DLD1 (cell line): ENCODE measurements around the gene KIF6.
"Not testable (repeated sequence)": the region's sequence is repeated elsewhere in the genome, so short reads cannot be mapped to it uniquely, and the experiment has no call there.

Source experiments
- in situ Hi-C: cut with HindIII; loops from 2 replicates; pipeline ENCODE4 v1.10.0; 2017; ENCODE audit warnings: low sequenced_read_pairs

Gene KIF6

GRCh38 chr6:39302669-39303424, 422.4 kb downstream of the KIF6 start:
- in situ Hi-C loops: no loop called here

GRCh38 chr6:39302011-39302410, 423.2 kb downstream of the KIF6 start:
- in situ Hi-C loops: no loop called here

- in situ Hi-C loops: no loop called here
These were observed 423.6 kb downstream of the KIF6 start for GRCh38 chr6:39301606-39302005.

- in situ Hi-C loops: no loop called here
These were observed 424.5 kb downstream of the KIF6 start for GRCh38 chr6:39300739-39301138.

DNA sequence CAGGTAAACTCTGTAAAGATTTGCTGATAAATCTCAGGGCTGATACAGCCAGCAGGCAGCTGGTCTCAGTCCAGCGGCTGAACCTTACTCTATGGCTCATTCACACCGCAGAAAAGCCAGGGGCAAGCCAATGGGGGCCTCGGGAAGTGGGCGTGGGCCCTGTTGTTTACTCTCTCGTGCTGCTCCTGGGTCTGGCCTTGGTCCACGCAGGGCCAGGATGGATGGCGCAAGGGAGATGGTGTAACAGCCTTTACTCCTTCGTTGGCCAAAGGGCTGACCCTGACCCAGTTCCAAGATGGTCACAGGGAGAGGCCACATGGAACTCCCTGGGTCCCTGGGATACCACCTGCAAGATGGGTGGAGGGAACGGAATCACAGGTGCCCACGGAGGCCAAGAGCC, 427.1 kb downstream of the KIF6 start:
- in situ Hi-C loops: no loop called here

DNA sequence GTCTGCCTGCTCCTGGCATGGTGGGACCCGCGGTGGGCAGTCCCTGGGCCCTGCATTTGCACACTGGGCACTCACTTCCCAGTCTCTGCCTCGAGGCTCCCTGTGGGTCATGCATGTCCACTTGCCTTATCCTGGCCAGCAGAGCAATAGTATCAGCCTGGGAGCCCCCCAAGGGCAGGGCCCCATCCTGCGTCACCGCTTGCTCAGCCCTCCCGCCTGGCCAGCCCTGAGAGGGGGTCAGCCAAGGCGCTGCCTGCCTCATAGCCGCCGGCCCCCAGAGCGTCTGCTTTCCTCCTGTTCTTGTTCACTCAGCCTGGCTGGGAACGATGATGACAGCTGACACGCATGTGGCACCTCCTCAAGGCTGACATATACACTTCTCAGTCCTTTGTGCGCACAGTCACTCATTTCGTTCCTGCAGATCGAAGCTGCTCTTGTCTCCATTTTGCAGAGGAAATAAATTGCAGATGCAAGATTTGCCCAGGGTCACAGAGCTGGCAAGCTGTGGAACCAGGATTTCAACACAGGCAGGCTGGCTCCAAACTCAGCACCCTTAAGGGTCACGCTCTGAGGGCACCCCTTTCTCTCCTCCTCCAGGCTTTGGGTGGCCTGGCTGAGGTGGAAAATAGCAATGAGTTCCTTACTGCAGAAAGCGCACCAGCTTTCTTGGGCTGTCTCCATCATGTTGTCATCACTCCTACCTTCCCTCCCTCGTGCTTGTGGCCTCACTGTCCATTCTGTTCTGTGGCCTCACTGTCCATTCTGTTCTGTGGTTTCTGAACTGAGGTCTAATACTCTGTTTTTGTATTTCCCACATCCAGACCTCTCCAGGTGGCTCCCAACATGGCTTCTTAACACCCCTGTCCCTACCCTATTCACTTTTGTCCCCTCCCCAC, 428.2 kb downstream of the KIF6 start:
- in situ Hi-C loops: no loop called here

DNA sequence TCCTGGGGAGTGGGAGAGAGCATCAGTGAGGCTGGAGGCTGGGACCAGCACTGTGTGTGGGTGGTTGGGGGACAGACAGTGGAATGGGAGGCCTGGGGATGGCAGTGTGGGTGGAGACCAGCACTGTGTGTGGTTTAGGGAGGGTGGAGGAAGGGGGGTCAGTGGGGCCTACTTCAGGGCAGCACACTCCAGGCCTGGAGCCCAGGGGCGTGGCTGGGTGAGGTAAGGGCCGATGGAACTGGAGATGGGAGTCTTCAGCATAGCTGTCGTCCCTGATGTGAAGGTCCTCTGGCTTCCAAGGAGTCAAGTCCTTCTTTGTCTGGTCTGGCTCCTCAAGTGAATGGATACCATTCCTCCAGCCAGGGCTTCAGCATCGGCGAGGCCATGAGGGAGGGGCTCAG, 429.6 kb downstream of the KIF6 start:
- in situ Hi-C loops: no loop called here

GRCh38 chr6:39294899-39295298, 430.3 kb downstream of the KIF6 start:
- in situ Hi-C loops: no loop called here

GRCh38 chr6:39294133-39294532, 431.1 kb downstream of the KIF6 start:
- in situ Hi-C loops: no loop called here

DNA sequence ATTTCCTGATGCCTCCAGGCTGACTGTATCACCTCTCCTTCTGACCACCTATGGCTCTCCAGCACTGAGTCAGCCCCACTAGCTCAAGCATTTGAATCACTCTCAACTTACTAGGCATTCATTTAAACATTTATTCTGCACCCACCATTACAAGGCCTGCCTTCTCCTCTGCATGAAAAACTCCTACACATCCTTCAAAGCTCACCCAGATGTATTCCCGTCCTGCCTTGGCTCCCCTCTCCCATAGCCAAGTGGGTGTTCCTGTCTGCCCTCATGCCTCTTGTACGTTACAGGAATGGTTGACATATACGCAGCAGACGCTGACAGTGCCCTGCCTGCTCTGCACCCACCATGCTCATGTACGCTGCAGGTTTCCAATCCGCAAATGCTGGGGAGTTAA, 432.6 kb downstream of the KIF6 start:
- in situ Hi-C loops: no loop called here

DNA sequence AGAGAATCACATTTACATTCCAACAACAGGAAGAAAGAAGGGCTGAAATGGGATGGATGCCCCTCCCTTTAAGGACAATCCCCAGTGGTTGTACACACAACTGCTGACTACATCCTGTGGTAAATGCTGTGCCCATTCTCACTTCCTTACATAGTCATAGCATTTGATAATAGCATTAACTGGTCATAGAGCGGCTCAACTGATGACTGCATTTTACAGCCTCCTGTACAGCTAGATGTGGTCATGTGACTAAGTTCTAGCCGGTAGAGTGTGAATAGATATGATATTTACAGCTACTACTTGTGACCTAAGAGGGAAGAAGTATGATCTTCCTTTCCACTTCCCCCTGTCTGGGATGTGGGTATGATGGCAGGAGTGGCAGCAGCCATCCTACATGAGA, 435.7 kb downstream of the KIF6 start:
- in situ Hi-C loops: no loop called here

- in situ Hi-C loops: no loop called here
These were observed 437.6 kb downstream of the KIF6 start for GRCh38 chr6:39287601-39288000.

- in situ Hi-C loops: not testable (repeated sequence)
These were observed 438.6 kb downstream of the KIF6 start for GRCh38 chr6:39286596-39286995.

GRCh38 chr6:39282774-39283173, 442.4 kb downstream of the KIF6 start:
- in situ Hi-C loops: loop anchor here (5.0 kb wide), 1 partner anchor 100 kb away; no protein-coding TSS in a partner anchor

GRCh38 chr6:39281312-39281980, 443.8 kb downstream of the KIF6 start:
- in situ Hi-C loops: loop anchor here (5.0 kb wide), 1 partner anchor 99 kb away; no protein-coding TSS in a partner anchor

- in situ Hi-C loops: loop anchor here (5.0 kb wide), 1 partner anchor 98 kb away; no protein-coding TSS in a partner anchor
These were observed 444.9 kb downstream of the KIF6 start for GRCh38 chr6:39280247-39280731.
